Thoracic aorta (tissue), 2 donors: Measurements from ENCODE around the gene PNLIPRP2. TPM values are rescaled to one million over a fixed set of nuclear protein-coding genes. Genes with fewer than 3 reads are reported as not detected.

Experiments
- ATAC-seq: fragments of 150-250 bp; one replicate; pipeline ENCODE4 v1.8.0; 2017; ENCODE audit warnings: low read depth; ENCODE audit not compliant: insufficient number of reproducible peaks, low FRiP score
- DNase-seq: peaks from one replicate; pipeline ENCODE4 v3.0.0-alpha.2; 2020; ENCODE audit warnings: low spot score
- H3K27ac ChIP-seq, 2 donors: fragments of 200-600 bp; sonication (generic); 1 replicate in 1 of 2; 2 replicates in 1 of 2; pipeline ENCODE4 v1.5.1; 2016; ENCODE audit warnings: mild to moderate bottlenecking in 2 of 2, moderate library complexity in 2 of 2
- H3K27me3 ChIP-seq: fragments of 200-600 bp; sonication (generic); replicated peaks from 2 replicates; pipeline ENCODE4 v1.6.0; 2016; ENCODE audit warnings: mild to moderate bottlenecking; ENCODE audit not compliant: insufficient read depth
- H3K36me3 ChIP-seq: fragments of 200-600 bp; sonication (generic); one replicate; pipeline ENCODE4 v1.5.1; 2016
- H3K4me1 ChIP-seq, 2 donors: fragments of 200-600 bp; sonication (generic); 1 replicate in 1 of 2; 2 replicates in 1 of 2; pipeline versions ENCODE4 v1.5.1 to v1.6.0; 2016; ENCODE audit warnings: low read depth in 2 of 2, mild to moderate bottlenecking in 1 of 2; ENCODE audit not compliant: control insufficient read depth in 1 of 2
- H3K4me3 ChIP-seq: fragments of 200-600 bp; sonication (generic); 2 replicates; pipeline ENCODE4 v1.5.1; 2016; ENCODE audit warnings: mild to moderate bottlenecking
- H3K9me3 ChIP-seq: fragments of 200-600 bp; sonication (generic); 2 replicates; pipeline ENCODE4 v1.5.1; 2016
- total RNA-seq, 2 donors: library from RNA; depleted of rRNA; stranded (reverse); fragments of >200 nt; gene quantifications; one replicate each; pipeline versions ENCODE4 v1.1.0 to v1.2.3, GENCODE V29; 2016
- TF ChIP-seq, protein P1 (sequence below): fragments of 200-600 bp; sonication (generic); IDR thresholded peaks from one replicate; pipeline ENCODE4 v1.5.1; 2019; ENCODE audit warnings: antibody characterized with exemption

Gene PNLIPRP2
- total RNA-seq, 2 donors from 2014 or later: 2.3 TPM; not detected in 1

DNA sequence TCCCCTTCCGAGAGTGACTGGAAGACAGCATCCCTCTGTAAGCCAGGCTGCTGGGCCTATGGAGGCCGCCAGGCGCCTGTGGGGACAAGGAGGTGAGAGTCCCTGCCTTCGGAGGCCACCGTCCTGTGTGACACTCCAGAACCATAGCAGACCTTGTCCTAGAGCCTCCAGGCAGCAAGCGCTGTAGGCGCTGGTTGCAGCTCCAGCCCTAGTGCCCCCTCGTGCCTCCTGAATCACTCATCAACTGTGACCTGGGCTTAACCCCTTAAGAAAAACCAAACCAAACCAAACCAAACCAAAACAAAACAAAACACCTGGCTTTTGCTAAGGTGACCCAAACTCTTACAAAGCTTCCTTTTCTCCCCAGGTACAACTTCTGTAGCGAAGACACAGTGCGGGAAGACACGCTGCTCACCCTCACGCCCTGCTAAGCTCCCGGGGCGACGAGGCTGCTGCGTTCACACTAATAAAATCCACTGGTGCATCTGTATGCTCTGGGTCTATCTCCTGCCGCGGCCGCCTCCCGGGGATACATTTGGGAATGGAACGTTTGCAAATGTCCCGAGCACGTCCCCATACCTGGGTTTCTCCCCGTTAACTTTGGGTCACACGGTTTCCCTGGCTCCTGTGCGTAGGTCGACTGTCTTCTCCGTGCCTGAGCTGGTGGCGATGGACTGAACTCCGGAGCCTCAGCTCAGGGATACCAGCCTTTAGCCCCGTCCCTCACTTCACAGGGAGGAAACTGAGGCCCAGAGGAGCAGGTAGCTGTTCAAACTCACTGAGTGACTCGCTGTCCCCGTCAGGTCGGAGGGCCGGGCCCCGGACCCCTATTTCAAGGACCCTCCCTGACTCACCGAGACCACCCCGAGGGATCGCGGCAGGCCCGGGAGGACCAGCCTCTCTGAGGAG is 11.8 kb upstream of the PNLIPRP2 start:
- ATAC-seq: no peak
- no peaks in the 10 kb centered on the region for H3K4me1 ChIP-seq
- H3K4me3 ChIP-seq: no peak overlapping the region
- TF ChIP-seq, protein P1, sequence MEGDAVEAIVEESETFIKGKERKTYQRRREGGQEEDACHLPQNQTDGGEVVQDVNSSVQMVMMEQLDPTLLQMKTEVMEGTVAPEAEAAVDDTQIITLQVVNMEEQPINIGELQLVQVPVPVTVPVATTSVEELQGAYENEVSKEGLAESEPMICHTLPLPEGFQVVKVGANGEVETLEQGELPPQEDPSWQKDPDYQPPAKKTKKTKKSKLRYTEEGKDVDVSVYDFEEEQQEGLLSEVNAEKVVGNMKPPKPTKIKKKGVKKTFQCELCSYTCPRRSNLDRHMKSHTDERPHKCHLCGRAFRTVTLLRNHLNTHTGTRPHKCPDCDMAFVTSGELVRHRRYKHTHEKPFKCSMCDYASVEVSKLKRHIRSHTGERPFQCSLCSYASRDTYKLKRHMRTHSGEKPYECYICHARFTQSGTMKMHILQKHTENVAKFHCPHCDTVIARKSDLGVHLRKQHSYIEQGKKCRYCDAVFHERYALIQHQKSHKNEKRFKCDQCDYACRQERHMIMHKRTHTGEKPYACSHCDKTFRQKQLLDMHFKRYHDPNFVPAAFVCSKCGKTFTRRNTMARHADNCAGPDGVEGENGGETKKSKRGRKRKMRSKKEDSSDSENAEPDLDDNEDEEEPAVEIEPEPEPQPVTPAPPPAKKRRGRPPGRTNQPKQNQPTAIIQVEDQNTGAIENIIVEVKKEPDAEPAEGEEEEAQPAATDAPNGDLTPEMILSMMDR: no peak
- H3K36me3 ChIP-seq: no peaks in the 10 kb centered on the region
- H3K27ac ChIP-seq: no peak overlapping the region
- H3K27me3 ChIP-seq: no peaks in the 10 kb centered on the region
- no peak for DNase-seq
- H3K9me3 ChIP-seq: no peaks in the 10 kb centered on the region

DNA sequence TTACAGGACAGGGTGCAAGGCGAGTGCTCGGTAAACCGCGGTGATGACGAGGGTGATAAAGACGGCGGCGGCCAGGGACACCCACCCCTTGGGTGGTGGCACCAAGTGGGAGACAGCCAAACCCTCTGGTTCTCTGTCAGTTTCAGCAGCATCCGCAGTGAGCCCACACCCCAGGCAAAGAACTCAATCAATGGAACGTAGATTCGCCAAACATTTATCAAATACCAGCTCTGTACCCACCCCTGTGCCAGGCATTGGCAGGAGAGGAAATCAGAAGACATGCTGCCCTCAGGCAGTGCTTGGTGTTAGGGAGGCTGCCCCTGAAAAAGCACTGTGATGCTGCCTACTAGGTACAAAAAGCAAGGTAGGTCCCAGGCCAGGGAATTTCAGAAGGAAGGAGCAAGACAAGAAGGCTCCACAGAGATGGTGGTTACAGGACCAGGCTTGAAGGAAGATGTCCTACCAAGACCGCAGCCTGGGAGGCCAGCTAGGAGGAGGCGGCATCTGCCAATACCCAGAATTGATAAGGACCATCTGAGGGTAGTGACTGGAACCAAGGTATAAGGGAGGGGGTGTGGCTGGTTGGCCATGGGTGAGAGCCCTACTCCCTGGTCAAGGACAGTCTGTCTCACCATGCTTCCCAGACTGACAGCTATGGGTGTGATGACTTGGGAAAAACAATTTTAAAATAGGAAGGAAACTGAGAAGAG is 10.2 kb upstream of the PNLIPRP2 start:
- no peak overlapping the region for H3K27ac ChIP-seq
- TF ChIP-seq, protein P1: no peak
- H3K4me1 ChIP-seq: no peaks in the 10 kb centered on the region
- no peaks in the 10 kb centered on the region for H3K9me3 ChIP-seq
- DNase-seq: no peak
- H3K27me3 ChIP-seq: no peaks in the 10 kb centered on the region
- no peaks in the 10 kb centered on the region for H3K36me3 ChIP-seq
- no peak overlapping the region for H3K4me3 ChIP-seq
- no peak for ATAC-seq

DNA sequence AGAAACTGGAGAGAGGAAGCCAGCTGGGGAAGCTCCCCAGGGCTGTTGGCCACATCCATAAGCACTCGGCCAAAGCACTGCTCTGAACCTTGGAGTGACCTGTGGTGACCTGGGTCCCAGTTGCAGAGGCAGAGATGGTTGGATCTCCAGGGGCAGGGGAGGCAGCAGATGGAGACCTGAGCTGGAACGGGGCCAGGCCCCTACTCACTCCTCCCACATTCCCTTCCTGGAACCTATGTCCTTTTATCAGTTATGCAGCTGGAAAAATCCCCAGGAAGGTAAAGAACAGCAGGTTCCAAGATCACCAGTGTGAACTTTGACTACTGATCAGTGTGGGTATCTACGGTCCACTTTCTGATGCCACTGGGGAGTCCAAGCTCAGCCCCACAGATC is 9.6 kb upstream of the PNLIPRP2 start:
- H3K27ac ChIP-seq: no peak overlapping the region
- DNase-seq (no peak), ATAC-seq (no peak)
- H3K9me3 ChIP-seq: no peaks in the 10 kb centered on the region
- TF ChIP-seq, protein P1: no peak
- no peaks in the 10 kb centered on the region for H3K27me3 ChIP-seq
- no peaks in the 10 kb centered on the region for H3K4me1 ChIP-seq
- no peaks in the 10 kb centered on the region for H3K36me3 ChIP-seq
- no peak overlapping the region for H3K4me3 ChIP-seq

- H3K27ac ChIP-seq: no peak overlapping the region
- ATAC-seq (no peak), DNase-seq (no peak)
- H3K4me1 ChIP-seq: no peaks in the 10 kb centered on the region
- TF ChIP-seq, protein P1: no peak
- H3K36me3 ChIP-seq: no peaks in the 10 kb centered on the region
- no peak overlapping the region for H3K4me3 ChIP-seq
- no peaks in the 10 kb centered on the region for H3K9me3 ChIP-seq
- no peaks in the 10 kb centered on the region for H3K27me3 ChIP-seq
Measured at GRCh38 chr10:116612107-116612769, 8.5 kb upstream of the PNLIPRP2 start.

GRCh38 chr10:116613471-116613870 is 7.3 kb upstream of the PNLIPRP2 start:
- Histone ChIP-seq H3K27me3 (no peaks in the 10 kb centered on the region), H3K4me3 (no peak overlapping the region), H3K4me1 (no peaks in the 10 kb centered on the region), H3K9me3 (no peaks in the 10 kb centered on the region), H3K36me3 (no peaks in the 10 kb centered on the region), H3K27ac (no peak overlapping the region)
- TF ChIP-seq, protein P1: no peak
- DNase-seq (no peak), ATAC-seq (no peak)
